Activated naive CD8-positive, alpha-beta T cell treated with anti-CD3 and anti-CD28 coated beads, Interleukin-2, amount 50 U/mL, for 24 hours (primary cell): ENCODE measurements around the gene ARHGEF4.

Experiments
- ATAC-seq: fragments of 150-1000 bp; cut with Tn5 transposase; one replicate; pipeline ENCODE4 v1.10.0; 2021
- DNase-seq: peaks from one replicate; pipeline ENCODE4 v3.0.0; 2021
- H3K27ac Mint-ChIP-seq: one replicate; pipeline ENCODE4 v1.8.0; 2021; ENCODE audit warnings: mild to moderate bottlenecking, mixed read lengths
- H3K27me3 Mint-ChIP-seq: one replicate; pipeline ENCODE4 v1.8.0; 2021; ENCODE audit warnings: mixed read lengths
- H3K36me3 Mint-ChIP-seq: one replicate; pipeline ENCODE4 v1.8.0; 2021; ENCODE audit warnings: low read depth, mixed read lengths
- H3K4me1 Mint-ChIP-seq: one replicate; pipeline ENCODE4 v1.8.0; 2021; ENCODE audit warnings: mixed read lengths
- H3K4me3 Mint-ChIP-seq: one replicate; pipeline ENCODE4 v1.8.0; 2021; ENCODE audit warnings: mild to moderate bottlenecking, moderate library complexity, mixed read lengths
- H3K9me3 Mint-ChIP-seq: one replicate; pipeline ENCODE4 v1.8.0; 2021; ENCODE audit warnings: mixed read lengths

ARHGEF4 gene

DNA sequence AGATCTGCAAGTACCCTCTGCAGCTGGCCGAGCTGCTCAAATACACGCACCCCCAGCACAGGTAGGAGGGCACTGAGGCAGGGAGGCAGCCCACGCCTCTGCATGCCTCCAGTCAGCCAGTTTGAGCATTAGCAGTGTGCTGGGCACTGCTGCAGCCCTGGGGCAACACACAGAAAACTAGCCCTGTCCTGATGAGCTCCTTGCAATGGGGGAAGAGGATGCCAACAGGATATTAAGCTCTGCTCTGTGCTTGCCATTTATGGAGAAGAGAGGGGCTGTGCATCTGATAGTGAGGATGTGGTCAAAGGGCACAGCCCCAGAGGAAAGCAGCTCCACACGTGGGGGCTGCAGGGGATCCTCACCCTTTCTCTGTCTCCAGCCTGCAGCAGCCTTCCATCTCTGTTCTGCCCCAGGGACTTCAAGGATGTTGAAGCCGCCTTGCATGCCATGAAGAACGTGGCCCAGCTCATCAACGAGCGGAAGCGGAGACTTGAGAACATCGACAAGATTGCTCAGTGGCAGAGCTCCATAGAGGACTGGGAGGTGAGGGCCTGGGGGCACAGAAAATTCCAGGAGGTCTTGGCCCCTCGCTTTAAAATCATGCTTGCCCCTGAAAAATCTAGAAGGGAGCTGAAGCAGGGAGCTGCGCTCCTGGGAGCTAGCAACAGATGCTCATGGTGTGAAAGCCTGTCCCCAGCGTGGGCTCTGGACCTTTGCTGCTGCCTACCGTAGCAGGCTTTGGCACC, 204.9 kb downstream of the ARHGEF4 start:
- Mint-ChIP-seq H3K27me3 (peaks cover 2% of the 10 kb centered on the region), H3K36me3 (no peaks in the 10 kb centered on the region), H3K4me1 (peaks cover 31% of the 10 kb centered on the region), H3K27ac (no peak overlapping the region), H3K4me3 (peak overlapping the region; percentile 18), H3K9me3 (no peaks in the 10 kb centered on the region)
- ATAC-seq (no peak), DNase-seq (no peak)

DNA sequence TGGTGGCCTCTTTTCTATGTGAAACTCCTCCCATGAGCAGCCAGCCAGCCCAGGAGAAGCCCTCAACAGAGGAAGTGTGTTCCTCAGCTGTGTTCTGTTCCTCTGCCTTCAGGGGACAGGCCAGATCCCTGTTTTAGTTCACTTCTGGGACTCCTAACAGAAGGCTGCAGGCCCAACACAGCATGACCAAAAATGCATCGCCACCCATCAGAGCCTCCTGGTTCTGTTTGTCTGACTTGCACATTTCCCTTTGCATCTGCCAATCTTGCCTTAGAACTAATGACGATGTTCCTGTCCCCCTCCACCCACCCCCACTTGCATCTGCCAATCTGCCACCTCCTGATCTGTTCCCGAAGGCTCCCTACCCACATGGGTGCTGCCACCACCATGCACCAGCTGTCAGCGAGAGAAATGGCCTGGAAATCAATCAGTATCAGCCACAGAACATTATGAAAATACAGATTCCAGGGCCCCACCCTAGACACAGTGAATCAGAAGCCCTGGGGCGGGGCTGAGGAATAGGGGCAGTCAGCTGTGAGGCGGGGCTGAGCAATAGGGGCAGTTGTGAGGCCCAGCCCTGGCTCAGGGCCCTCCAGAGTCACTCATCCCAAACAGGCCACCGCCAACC, 205.5 kb downstream of the ARHGEF4 start:
- no peaks in the 10 kb centered on the region for H3K9me3 Mint-ChIP-seq
- H3K4me1 Mint-ChIP-seq: peaks cover 31% of the 10 kb centered on the region
- DNase-seq (no peak), ATAC-seq (peak; percentile 12)
- H3K27me3 Mint-ChIP-seq: peaks cover 2% of the 10 kb centered on the region
- no peak overlapping the region for H3K27ac Mint-ChIP-seq
- H3K4me3 Mint-ChIP-seq: no peak overlapping the region
- no peaks in the 10 kb centered on the region for H3K36me3 Mint-ChIP-seq

DNA sequence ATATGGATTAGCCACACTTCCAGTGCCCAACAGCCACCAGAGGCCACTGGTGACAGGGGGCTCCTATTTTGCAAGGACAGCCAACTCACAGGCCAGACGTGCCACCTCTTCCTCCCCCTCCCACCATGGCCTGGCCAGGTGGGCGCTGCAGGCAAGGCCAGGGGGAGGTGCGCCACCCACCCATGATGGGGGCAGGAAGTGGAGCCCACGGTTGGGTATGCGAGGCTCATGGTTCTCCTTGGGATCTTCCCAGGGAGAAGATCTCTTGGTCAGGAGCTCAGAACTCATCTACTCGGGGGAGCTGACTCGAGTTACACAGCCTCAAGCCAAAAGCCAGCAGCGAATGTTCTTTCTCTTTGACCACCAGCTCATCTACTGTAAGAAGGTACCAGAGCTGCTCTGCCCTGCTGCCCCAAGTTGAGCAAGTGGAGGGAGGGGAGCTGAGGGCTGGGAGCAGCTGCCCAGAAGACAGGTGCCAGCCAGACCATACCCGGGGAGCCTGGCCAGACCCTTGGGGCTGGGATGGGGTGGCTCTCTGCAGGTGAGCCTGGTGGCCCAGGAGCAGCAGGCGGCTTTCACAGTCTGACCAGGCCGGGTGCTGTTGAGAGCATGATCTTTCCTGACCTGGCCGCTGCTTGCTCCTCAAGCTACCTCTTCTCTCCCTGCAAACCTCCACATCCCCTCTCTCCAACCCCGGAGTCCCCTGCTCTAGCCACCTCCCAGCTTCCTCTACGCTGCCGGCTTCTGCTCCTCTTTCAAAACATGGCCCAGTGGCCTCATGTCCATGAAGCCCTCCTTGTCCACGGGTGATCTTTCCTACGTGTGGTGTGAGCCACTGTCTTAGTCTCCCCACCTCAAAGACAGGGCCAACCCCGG, 206.7 kb downstream of the ARHGEF4 start:
- no peak for DNase-seq
- Mint-ChIP-seq H3K9me3 (no peaks in the 10 kb centered on the region), H3K27ac (no peak overlapping the region), H3K27me3 (peaks cover 2% of the 10 kb centered on the region), H3K4me3 (no peak overlapping the region), H3K36me3 (peaks cover 7% of the 10 kb centered on the region), H3K4me1 (peaks cover 31% of the 10 kb centered on the region)
- no peak for ATAC-seq

DNA sequence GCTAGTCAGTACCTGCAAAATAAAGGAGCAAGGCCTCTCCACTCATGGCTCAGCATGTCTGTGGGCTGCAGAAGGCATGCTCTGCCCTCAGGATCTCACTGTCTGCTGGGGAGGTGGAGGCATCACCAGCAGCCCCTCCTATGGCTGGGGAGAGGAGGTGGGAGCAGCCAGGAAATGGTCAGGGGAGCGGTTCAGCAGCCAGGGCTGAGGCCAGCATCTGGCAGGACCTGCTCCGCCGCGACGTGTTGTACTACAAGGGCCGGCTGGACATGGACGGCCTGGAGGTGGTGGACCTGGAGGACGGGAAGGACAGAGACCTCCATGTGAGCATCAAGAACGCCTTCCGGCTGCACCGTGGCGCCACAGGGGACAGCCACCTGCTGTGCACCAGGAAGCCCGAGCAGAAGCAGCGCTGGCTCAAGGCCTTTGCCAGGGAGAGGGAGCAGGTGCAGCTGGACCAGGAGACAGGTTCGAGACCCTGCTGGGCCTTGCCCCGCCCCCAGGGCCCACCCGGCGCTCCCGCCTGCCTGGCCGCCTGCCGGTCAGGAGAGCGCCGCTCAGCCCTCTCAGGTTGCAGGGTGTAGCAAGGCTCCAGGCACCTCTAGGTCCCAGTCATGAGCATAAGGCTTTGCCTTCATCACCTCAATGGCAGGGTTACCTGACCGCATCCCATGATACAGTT, 207.5 kb downstream of the ARHGEF4 start:
- Mint-ChIP-seq H3K4me3 (no peak overlapping the region), H3K4me1 (peaks cover 29% of the 10 kb centered on the region), H3K27ac (no peak overlapping the region), H3K9me3 (no peaks in the 10 kb centered on the region), H3K36me3 (peaks cover 7% of the 10 kb centered on the region), H3K27me3 (peaks cover 2% of the 10 kb centered on the region)
- no peak for ATAC-seq
- DNase-seq: no peak

DNA sequence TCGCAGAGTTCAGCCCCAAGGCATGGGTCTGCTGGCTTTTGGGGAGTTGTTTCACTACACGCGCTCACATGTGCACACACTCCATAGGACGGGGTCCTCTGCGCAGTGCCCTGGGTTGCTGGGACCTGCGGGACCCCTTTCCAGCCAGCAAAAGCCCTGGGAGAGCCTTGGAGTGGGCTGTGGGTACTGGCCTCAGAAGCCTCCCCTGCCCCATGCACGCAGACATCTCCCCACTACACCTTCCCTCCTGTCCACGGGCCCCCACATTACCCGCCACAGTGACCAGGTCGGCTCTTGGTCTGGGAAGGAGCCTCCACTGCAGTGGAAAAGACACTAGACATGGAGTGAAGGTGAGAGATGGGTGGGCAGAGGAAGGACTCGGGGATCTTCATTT, 208.0 kb downstream of the ARHGEF4 start:
- Mint-ChIP-seq H3K4me3 (no peak overlapping the region), H3K27me3 (peaks cover 2% of the 10 kb centered on the region), H3K27ac (no peak overlapping the region), H3K36me3 (peaks cover 7% of the 10 kb centered on the region), H3K9me3 (no peaks in the 10 kb centered on the region), H3K4me1 (peaks cover 24% of the 10 kb centered on the region)
- ATAC-seq: no peak
- no peak for DNase-seq

DNA sequence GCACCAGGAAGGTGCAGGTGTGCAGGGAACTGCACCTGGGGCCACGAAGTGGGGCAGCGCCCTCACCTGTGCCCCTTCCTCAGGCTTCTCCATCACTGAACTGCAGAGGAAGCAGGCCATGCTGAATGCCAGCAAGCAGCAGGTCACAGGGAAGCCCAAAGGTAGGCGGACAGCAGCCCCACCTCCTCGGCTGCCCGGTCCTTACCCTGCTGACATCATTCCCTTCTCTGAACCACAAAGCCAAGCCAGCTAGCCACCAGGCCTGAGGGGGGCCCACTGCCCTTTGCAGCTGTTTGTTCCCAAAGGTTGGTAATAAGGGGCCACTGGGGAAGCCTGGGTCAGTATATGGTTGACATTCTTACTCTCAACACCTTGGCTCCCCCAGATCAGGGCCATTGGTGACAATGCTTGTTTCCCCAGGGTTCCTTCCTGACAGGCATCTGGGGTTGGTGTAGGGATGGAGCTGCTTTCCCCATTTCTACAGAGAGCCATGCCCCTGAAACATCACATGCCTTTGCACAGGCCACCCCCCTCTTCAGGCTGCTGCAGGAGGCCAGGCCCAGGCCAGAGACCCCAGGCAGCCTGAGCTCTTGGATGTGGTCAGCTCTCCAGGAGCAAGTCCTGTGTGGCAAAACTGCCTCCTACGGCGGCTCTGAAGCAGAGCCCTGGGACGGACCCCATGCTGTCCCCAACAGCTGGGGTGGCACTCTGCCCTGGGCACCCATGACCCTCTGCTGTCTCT, 208.7 kb downstream of the ARHGEF4 start:
- Mint-ChIP-seq H3K4me1 (peaks cover 18% of the 10 kb centered on the region), H3K9me3 (no peaks in the 10 kb centered on the region), H3K27ac (no peak overlapping the region), H3K27me3 (no peaks in the 10 kb centered on the region), H3K36me3 (peaks cover 7% of the 10 kb centered on the region), H3K4me3 (no peak overlapping the region)
- DNase-seq (no peak), ATAC-seq (no peak)

DNA sequence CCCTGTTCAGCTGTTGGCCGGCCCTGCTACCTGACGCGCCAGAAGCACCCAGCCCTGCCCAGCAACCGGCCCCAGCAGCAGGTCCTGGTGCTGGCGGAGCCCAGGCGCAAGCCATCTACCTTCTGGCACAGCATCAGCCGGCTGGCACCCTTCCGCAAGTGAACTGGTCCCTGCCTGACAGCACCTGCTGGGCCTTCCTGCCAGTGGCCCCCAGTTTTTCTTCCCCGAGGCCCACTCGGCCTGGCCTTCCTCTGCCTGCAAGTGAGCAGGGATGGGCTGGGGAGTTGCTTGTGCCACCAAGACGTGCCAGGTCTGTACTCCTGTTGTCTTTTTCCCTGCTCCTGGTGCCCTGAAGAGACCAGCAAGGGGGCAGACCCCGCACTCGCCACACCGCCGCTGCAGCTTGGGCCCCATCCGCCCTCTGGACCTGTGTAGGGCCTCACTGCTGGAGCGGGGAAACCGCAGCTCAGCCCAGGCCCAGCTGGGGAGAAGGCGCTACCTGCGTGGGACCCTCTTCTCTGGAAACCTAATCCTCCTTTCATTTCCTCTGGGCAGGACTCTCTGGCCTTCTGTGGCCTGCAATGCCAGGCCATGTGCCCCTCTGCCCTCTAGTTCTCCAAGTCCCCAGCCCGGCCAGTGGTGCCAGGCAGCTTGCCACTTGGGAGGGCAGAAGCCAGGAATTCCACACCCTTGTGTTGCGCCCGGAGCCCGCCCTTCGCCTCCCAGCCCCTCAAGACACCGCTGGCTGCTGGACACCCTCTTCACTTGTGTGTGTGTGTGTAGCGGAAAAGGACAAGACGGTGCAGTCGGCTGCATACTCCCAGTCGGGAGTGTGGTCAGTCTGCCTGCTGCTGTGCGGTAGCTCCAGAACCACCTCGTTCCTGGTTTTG, 209.6 kb downstream of the ARHGEF4 start:
- H3K4me1 Mint-ChIP-seq: peaks cover 10% of the 10 kb centered on the region
- H3K9me3 Mint-ChIP-seq: no peaks in the 10 kb centered on the region
- ATAC-seq (no peak), DNase-seq (no peak)
- no peak overlapping the region for H3K4me3 Mint-ChIP-seq
- no peak overlapping the region for H3K27ac Mint-ChIP-seq
- peaks cover 10% of the 10 kb centered on the region for H3K36me3 Mint-ChIP-seq
- no peaks in the 10 kb centered on the region for H3K27me3 Mint-ChIP-seq

DNA sequence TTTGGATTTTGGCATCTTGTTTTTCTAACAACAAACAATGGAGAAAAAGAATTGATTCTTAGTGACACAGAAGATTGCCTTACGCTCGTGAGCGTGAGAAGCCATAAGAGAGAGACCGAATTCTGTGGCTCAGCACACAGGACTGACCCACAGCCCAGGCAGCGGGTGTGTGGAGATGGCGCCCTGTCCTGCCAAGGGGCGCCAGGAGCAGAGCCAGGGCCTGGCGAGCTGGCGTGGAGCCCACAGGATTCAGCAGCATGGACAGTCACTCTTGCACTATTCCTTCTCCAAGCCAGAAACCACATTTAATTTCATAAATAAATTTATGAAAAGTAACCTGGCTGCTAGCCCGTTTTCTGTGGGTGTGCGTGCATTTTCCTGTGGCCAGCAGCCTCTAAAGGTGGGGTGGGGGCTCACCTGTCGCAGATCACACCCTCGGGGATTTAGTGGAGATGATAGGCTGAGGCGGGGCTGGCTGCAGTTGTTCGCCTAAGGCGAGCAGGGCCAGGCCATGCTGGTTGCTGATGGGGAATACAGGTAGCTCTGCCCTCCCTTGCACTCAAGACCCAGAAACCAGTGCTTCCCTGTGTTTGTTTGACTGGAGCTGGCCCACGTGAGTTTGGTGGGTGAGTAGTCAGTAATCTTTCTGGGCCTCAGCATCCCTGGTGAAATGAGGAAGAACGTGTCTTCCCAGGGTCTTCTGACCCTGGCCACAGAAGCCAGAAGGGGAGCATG, 210.4 kb downstream of the ARHGEF4 start:
- ATAC-seq (no peak), DNase-seq (no peak)
- Mint-ChIP-seq H3K4me3 (no peak overlapping the region), H3K27me3 (no peaks in the 10 kb centered on the region), H3K9me3 (no peaks in the 10 kb centered on the region), H3K27ac (no peak overlapping the region), H3K36me3 (peaks cover 17% of the 10 kb centered on the region), H3K4me1 (peaks cover 3% of the 10 kb centered on the region)

DNA sequence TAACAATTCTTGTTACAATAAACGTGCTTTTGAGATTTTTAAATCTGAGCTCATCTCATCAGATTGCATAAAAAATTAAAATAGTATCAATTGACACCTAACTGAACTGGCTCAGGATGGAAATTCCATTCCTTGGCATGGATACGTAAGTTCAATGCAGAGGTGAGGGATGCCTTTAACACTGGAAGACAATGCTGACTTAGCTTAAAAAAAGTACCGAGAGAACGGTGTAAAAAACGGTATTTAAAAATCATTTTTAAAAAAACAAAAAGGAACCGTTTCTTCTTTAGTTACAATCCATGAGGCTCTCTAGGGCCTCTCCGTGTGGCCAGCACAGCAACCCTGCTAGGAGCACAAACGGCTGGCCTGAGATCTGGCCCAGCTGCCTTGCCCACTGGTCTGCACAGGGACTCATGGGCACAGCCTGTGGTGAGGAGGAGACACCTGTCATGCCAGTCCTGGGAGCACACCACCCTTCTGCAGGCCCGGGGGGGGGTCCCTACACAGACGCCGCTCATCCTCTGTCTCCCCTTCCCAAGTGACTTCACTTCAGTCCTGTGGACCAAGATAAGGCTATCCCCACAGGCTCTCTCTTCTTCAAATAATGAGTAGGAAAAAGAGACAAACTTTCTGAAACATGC, 211.3 kb downstream of the ARHGEF4 start:
- Mint-ChIP-seq H3K9me3 (no peaks in the 10 kb centered on the region), H3K27ac (no peak overlapping the region), H3K36me3 (peaks cover 25% of the 10 kb centered on the region), H3K27me3 (no peaks in the 10 kb centered on the region), H3K4me3 (no peak overlapping the region), H3K4me1 (no peaks in the 10 kb centered on the region)
- ATAC-seq: no peak
- no peak for DNase-seq

DNA sequence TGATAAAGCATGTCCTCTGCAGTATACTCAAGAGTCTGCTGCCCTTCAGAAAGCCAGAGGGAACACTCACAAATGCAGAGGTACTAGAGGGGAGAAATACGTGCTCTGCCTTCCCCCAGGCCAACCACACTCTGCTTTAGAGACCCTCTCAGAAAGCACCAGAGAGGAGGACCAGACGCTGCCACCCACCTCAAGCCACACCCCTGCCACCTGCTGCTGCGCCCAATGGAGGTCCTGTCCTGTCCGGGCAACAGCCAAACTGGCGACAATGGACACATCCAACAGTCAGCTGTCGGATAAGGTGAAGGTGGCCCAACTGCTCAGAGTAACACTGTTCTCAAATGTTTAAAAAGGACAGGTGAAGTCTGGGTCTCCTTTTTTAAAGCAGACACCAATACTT, 211.9 kb downstream of the ARHGEF4 start:
- no peak for DNase-seq
- H3K4me1 Mint-ChIP-seq: no peaks in the 10 kb centered on the region
- ATAC-seq: no peak
- no peak overlapping the region for H3K27ac Mint-ChIP-seq
- H3K27me3 Mint-ChIP-seq: no peaks in the 10 kb centered on the region
- no peaks in the 10 kb centered on the region for H3K9me3 Mint-ChIP-seq
- H3K4me3 Mint-ChIP-seq: no peak overlapping the region
- H3K36me3 Mint-ChIP-seq: peaks cover 28% of the 10 kb centered on the region

DNA sequence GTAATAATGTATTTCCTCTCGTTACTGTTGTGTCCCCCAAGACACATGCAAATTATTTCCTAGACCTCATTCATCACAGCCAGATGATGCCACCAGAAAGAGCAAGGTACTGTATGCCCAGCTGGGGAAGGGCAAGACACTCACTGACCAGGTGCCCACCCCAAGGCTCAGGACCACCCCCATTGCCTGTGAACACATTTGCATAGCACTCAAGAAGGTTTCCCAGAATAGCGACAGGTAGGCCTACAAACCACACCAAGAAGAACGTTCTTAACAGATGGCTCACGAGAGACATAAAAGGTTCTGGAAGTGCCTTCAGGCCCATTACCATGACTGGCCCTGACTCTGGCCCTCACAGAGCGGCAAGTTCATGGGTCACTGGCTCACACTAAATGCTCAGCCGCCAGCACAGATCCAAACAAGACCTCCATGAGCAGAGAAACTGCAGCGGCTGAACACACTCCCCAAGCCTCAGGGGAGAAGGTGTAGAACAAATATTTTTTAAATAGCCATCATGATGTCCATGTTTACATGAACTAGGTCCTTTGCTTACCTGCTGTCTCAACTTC, 212.5 kb downstream of the ARHGEF4 start:
- H3K27ac Mint-ChIP-seq: no peak overlapping the region
- H3K36me3 Mint-ChIP-seq: peaks cover 29% of the 10 kb centered on the region
- H3K27me3 Mint-ChIP-seq: no peaks in the 10 kb centered on the region
- ATAC-seq (no peak), DNase-seq (no peak)
- H3K9me3 Mint-ChIP-seq: no peaks in the 10 kb centered on the region
- H3K4me1 Mint-ChIP-seq: no peaks in the 10 kb centered on the region
- H3K4me3 Mint-ChIP-seq: no peak overlapping the region

DNA sequence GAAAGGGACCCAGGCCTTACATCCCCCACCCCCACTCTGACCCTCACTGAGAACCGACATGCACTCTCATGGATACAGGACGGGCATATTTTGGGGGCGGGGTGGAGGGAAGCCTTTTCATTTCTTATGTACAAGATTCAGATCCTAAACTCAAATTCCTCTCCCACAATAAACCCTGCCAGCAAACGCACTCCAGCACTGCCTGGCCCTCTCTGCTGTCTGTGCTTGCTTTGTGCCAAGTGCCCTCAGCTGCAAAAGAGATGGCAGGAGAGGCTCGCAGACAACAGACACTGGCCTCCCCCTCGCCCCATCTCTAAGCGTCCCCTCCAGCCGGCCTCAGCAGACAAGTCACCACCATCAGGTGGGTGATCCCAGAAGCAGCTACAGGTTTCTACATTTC, 214.2 kb downstream of the ARHGEF4 start:
- Mint-ChIP-seq H3K4me1 (no peaks in the 10 kb centered on the region), H3K27me3 (no peaks in the 10 kb centered on the region), H3K9me3 (no peaks in the 10 kb centered on the region), H3K27ac (no peak overlapping the region), H3K36me3 (peaks cover 40% of the 10 kb centered on the region), H3K4me3 (no peak overlapping the region)
- ATAC-seq (no peak), DNase-seq (no peak)
